ENCODE measurements around the gene DUSP12. TPM values are rescaled to one million over a fixed set of nuclear protein-coding genes. Genes with fewer than 3 reads are reported as not detected.
A peak's percentile ranks its signal among the peaks of the same experiment; 100 is the strongest.
"Not testable (repeated sequence)": the region's sequence is repeated elsewhere in the genome, so short reads cannot be mapped to it uniquely, and the experiment has no call there.

The DUSP12 gene
- 13.0 TPM for total RNA-seq

GRCh38 chr1:161749509-161750407 lies at the start of gene DUSP12:
Gene DUSP12, plus strand, starts transcription at chr1:161749786. Its CDS starts 16 bp downstream, at chr1:161749802.
- peak; percentile 96 for ATAC-seq

- ATAC-seq = no peak
These were observed 47.3 kb upstream of the DUSP12 start for GRCh38 chr1:161702250-161702649.

GRCh38 chr1:161705537-161705936 lies 44.0 kb upstream of the DUSP12 start:
- peak; percentile 52 for ATAC-seq

GRCh38 chr1:161706113-161706481 lies 43.5 kb upstream of the DUSP12 start:
- ATAC-seq = no peak

GRCh38 chr1:161706482-161707347 lies 42.9 kb upstream of the DUSP12 start, which contains the start of gene FCRLA:
Gene FCRLA, plus strand, starts transcription at chr1:161707229. Its CDS starts 36 bp downstream, at chr1:161707265.
- ATAC-seq = peak; percentile 36

GRCh38 chr1:161707503-161707902 lies 42.1 kb upstream of the DUSP12 start:
- no peak for ATAC-seq

- no peak for ATAC-seq
These were observed 40.2 kb upstream of the DUSP12 start for GRCh38 chr1:161709373-161709772.

- no peak for ATAC-seq
These were observed 39.0 kb upstream of the DUSP12 start for GRCh38 chr1:161710560-161710959.

- no peak for ATAC-seq
These were observed 30.8 kb upstream of the DUSP12 start for GRCh38 chr1:161718559-161719324.

- no peak for ATAC-seq
These were observed 30.3 kb upstream of the DUSP12 start for GRCh38 chr1:161719325-161719611.

GRCh38 chr1:161720422-161720821 lies 29.2 kb upstream of the DUSP12 start:
- no peak for ATAC-seq

GRCh38 chr1:161720956-161721737 lies 28.4 kb upstream of the DUSP12 start, which contains the start of gene FCRLB:
Gene FCRLB, plus strand, starts transcription at chr1:161721544. Its CDS starts 1,129 bp downstream, at chr1:161722673.
- no peak for ATAC-seq

- ATAC-seq = no peak
These were observed 27.7 kb upstream of the DUSP12 start for GRCh38 chr1:161721738-161722343.

GRCh38 chr1:161722406-161722805 lies 27.2 kb upstream of the DUSP12 start:
- ATAC-seq = no peak

GRCh38 chr1:161723459-161724141 lies 26.0 kb upstream of the DUSP12 start:
- no peak for ATAC-seq

GRCh38 chr1:161725258-161725907 lies 24.2 kb upstream of the DUSP12 start:
- ATAC-seq = not testable (repeated sequence)

GRCh38 chr1:161725908-161726472 lies 23.6 kb upstream of the DUSP12 start:
- peak; percentile 45 for ATAC-seq

- peak; percentile 84 for ATAC-seq
These were observed 22.9 kb upstream of the DUSP12 start for GRCh38 chr1:161726473-161727255.
